ENCODE results near the gene GINS3. TPM values are rescaled to one million over a fixed set of nuclear protein-coding genes. Genes with fewer than 3 reads are reported as not detected.

The GINS3 gene
- total RNA-seq, 2 donors from 2014 or later, result 2.5 to 11.7 TPM

DNA sequence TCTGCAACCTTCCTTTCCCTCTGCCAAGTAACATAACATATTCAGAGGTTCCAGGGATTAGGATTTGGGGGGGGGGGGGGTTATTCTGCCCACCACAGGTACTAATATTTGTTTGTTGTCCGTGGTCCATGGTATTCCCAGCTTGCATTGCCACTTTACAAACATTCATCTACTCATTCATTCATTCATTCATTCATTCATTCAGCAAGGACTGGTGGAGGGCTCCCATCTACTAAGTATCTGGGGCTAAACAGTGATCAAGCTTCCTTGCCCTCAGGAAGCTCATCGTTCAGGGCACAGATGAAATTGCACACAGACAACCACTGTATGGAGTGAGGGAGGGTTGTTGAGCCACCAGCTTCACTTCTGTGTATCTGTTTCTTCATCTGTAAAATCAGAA, 61.9 kb downstream of the GINS3 start:
- no peaks in the 10 kb centered on the region for H3K27me3 ChIP-seq

DNA sequence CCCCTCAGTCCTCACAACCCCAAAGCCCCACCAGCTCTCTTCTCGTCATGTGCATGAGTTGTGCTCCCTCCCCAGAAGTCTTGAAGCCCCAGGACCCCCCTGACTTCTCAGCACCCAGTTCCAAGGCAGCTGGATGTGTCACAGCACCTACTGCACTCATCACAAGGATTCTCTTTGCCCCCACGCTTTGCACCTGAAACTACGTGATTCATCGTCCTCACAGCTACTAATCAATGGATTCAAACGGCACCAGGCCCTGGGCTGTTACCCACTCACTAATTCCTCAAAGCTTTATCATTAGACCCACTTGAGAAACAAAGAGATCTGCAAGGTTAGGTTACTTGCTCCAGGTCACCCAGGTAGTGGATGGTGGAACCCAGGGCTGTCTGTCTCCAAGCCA, 62.6 kb downstream of the GINS3 start:
- H3K27me3 ChIP-seq, result no peaks in the 10 kb centered on the region
- H3K9ac ChIP-seq (ENCODE audit: low read depth in 2 of 2, low read length in 2 of 2), result no peak overlapping the region
- H3K27ac ChIP-seq, result no peak overlapping the region
- no peaks in the 10 kb centered on the region for H3K36me3 ChIP-seq
- intact Hi-C loops (cut with DNase I), result no loop called here
- H3K4me1 ChIP-seq, result no peaks in the 10 kb centered on the region
- H3K4me3 ChIP-seq, result no peak overlapping the region
- TF ChIP-seq, protein P1, sequence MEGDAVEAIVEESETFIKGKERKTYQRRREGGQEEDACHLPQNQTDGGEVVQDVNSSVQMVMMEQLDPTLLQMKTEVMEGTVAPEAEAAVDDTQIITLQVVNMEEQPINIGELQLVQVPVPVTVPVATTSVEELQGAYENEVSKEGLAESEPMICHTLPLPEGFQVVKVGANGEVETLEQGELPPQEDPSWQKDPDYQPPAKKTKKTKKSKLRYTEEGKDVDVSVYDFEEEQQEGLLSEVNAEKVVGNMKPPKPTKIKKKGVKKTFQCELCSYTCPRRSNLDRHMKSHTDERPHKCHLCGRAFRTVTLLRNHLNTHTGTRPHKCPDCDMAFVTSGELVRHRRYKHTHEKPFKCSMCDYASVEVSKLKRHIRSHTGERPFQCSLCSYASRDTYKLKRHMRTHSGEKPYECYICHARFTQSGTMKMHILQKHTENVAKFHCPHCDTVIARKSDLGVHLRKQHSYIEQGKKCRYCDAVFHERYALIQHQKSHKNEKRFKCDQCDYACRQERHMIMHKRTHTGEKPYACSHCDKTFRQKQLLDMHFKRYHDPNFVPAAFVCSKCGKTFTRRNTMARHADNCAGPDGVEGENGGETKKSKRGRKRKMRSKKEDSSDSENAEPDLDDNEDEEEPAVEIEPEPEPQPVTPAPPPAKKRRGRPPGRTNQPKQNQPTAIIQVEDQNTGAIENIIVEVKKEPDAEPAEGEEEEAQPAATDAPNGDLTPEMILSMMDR (IDR thresholded peaks at IDR 0.05), result no peak
- no peak for DNase-seq
- no peaks in the 10 kb centered on the region for H3K9me3 ChIP-seq

More for the DNA sequence above, 61.9 kb downstream of the GINS3 start:
- intact Hi-C loops (cut with DNase I), result no loop called here
- TF ChIP-seq, protein P1 (IDR thresholded peaks at IDR 0.05), result no peak
- no peaks in the 10 kb centered on the region for H3K36me3 ChIP-seq
- no peak for DNase-seq
- no peak overlapping the region for H3K9ac ChIP-seq (ENCODE audit: low read depth in 2 of 2, low read length in 2 of 2)
- no peaks in the 10 kb centered on the region for H3K9me3 ChIP-seq
- no peak overlapping the region for H3K4me3 ChIP-seq
- H3K27ac ChIP-seq, result no peak overlapping the region
- no peaks in the 10 kb centered on the region for H3K4me1 ChIP-seq

Other genes with a start within 250 kb of the GINS3 start
- gene CSNK2A2, start 194.4 kb upstream of the GINS3 start, total RNA-seq, result 10 to 100 TPM; 53.4 to 62.0 TPM
- gene PRSS54, start 97.4 kb upstream of the GINS3 start, total RNA-seq, result not detected
- 1 to 10 TPM; 3.0 to 9.8 TPM for gene NDRG4, start 107.7 kb downstream of the GINS3 start, total RNA-seq
- gene SETD6, start 123.0 kb downstream of the GINS3 start, total RNA-seq, result 10 to 100 TPM in 1 of 2 donors, 1 to 10 TPM in 1; 8.5 to 18.0 TPM
- gene CNOT1, start 237.4 kb downstream of the GINS3 start, total RNA-seq, result 100 to 1,000 TPM; 237 to 268 TPM

Measured in colonic mucosa (tissue), 4 donors.